Measurements from ENCODE around the gene ANKRD23. TPM values are rescaled to one million over a fixed set of nuclear protein-coding genes. Genes with fewer than 3 reads are reported as not detected.

The ANKRD23 gene
- polyA plus RNA-seq, 3 donors = 0.22 to 2.7 (median 1.0) TPM

DNA sequence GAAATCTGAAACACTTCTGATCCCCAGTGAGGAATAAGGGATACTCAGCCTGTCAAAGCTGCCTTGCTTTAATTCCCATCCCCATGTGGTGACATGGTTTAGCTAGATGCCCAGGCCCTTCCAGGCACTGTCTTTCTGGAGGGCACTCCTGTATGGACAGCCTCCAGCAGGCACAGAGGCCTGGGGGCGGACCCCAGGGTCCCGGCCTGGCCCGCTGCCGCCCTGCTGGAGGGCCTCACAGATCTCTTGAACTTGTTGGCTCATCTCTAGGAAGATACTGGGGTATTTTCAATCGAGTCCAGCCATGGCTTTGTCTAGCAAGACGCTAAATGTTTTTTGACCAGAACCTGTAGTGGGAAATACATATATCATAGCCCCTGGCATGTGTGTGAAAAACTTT is 48.7 kb downstream of the ANKRD23 start:
- WGBS, 3 donors = 93 to 98% (median 96%) methylated on average over 6 of the region's 6 CpGs
- no peak overlapping the region for H3K27ac ChIP-seq (ENCODE audit: low read depth, low read length)

DNA sequence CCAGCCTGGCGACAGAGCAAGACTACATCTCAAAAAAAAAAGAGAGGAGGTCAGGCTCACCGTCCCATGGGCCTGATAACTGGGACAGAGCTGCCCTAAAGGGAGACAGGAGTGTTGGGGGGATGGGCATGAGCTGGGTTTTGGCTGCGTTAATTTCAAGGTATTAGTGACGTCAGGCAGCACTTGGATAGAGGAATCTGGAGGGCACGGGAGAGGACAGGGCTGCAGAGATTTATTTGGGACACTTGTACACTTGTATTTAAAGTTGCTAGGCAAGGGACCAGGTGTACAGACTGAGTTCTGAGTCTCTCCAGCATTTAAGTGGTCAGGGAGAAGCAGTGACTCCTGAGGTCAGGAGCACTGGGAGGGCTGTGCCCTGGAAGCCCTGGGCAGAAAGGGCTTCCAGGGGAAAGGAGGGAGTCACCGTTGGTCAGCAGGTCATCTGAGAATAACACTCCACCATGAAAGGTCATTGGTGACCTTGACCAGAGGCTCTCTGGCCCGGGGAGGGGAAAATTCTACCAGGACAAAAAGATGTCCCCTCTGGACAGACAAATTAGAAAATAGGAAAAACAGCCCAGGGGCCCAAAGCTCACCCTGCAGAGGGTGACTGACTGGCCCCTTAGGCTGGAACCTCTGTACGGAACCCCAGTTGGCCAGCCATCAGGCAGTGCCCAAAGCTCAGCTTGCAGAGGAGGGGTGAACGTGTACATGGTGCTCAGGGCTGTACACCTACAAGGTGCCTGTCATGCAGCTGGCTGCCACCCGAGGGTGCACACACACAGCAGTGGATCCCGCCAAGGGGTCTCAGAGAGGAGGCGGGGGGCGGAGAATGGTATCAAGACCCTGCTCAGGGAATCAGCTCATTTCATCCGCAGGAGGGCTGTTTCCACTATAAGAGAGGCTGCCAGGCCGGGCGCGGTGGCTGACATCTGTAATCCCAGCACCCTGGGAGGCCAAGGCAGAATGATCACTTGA is 50.8 kb downstream of the ANKRD23 start:
- no peak overlapping the region for H3K27ac ChIP-seq (ENCODE audit: low read depth, low read length)
- 83 to 90% (median 87%) methylated on average over 16 to 17 of the region's 17 CpGs for WGBS, 3 donors

DNA sequence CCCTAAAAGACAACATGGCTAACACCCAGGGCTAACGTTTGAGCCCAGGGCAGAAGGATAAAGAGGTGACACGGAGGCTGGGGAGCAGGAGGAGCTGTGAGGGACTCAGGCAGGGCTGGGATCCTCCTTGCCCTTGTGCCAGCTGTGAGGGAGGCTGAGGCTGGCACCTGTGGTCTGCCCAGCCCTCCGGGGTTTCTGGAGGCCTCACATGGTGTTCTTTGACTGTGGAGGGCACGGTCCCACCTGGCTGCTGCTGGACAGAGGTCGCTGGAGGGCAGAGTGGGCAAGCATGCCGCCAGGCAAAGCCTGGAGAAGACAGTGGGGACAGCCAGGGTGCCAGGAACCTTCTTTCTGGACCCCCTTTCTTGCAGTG is 54.6 kb downstream of the ANKRD23 start:
- WGBS, 3 donors = 86 to 92% (median 90%) methylated on average over 6 of the region's 6 CpGs
- H3K27ac ChIP-seq (ENCODE audit: low read depth, low read length) = no peak overlapping the region

DNA sequence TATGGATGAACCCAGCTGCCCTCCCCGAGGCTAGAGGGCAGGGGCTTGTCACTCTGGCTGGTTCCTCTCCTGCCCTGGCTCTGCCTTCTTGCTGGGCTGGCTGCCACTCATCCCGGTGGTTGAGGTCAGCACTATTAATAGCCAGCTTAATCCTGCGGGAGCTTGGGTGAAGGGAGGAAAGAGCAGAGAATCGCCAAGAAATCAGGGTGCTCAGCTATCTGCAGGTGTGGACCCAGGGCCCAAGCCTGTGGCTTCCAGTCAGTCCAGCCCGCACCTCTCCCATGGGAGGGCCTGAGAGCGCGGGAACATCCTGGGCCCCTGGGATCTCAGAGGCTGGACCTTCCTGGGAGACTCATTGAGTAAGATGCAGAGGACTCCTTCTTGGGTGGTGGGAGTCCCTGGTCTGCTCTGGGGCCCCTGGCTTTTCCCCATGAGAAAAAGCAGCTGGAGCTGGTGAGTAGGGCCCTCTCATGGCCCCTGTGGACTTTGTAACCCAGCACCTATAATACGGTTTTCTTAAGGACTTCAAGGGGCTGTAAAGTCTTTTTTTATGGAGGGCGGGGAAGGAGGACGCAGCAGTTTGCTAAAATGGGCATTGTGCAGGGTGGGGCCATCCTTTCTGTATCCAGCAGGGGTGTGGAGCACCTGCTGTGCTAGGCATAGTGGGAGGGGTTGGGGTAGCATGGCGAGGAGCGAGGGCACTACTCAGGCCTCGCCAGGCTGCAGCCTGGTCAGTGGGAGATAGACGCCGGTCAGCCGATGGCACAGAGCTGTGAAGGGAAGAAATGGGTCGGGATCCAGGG is 55.2 kb downstream of the ANKRD23 start:
- WGBS, 3 donors = 66 to 78% (median 71%) methylated on average over 17 of the region's 17 CpGs
- no peak overlapping the region for H3K27ac ChIP-seq (ENCODE audit: low read depth, low read length)

Other genes starting within 250 kb of the ANKRD23 start
- 10 to 100 TPM; 10.7 to 19.6 (median 13.8) TPM for gene KANSL3, start 205.7 kb downstream of the ANKRD23 start, polyA plus RNA-seq
- gene FER1L5, start 201.3 kb downstream of the ANKRD23 start, polyA plus RNA-seq = under 1 TPM in 1 of 3 donors, not detected in 2; 0.49 TPM
- gene LMAN2L, start 104.0 kb downstream of the ANKRD23 start, polyA plus RNA-seq = 10 to 100 TPM in 2 of 3 donors, 1 to 10 TPM in 1; 6.2 to 11.7 (median 10.2) TPM
- gene CNNM4, start 83.1 kb downstream of the ANKRD23 start, polyA plus RNA-seq = 1 to 10 TPM in 2 of 3 donors, under 1 TPM in 1; 0.79 to 4.1 (median 2.1) TPM
- 10 to 100 TPM in 1 of 3 donors, 1 to 10 TPM in 2; 3.6 to 17.9 (median 8.3) TPM for gene CNNM3, start 27.8 kb downstream of the ANKRD23 start, polyA plus RNA-seq
- gene ANKRD39, start 14.0 kb upstream of the ANKRD23 start, polyA plus RNA-seq = 10 to 100 TPM in 2 of 3 donors, 1 to 10 TPM in 1; 9.4 to 14.5 (median 11.0) TPM
- gene SEMA4C, start 26.1 kb upstream of the ANKRD23 start, polyA plus RNA-seq = 10 to 100 TPM in 2 of 3 donors, 1 to 10 TPM in 1; 8.2 to 41.2 (median 30.2) TPM
- gene FAM178B, start 142.6 kb upstream of the ANKRD23 start, polyA plus RNA-seq = 1 to 10 TPM in 1 of 3 donors, under 1 TPM in 2; 0.09 to 1.8 (median 0.79) TPM